NCI-H1092 (cell line): ENCODE results near the gene TMEM258.
A peak's percentile ranks its signal among the peaks of the same experiment; 100 is the strongest.

Source experiments
- DNase-seq: peaks from one replicate; lab custom pipeline; 2025; lab: John Stamatoyannopoulos, UW

Gene TMEM258

GRCh38 chr11:61795459-61795858 lies 3.1 kb upstream of the TMEM258 start:
- DNase-seq = no peak

- no peak for DNase-seq
Measured at GRCh38 chr11:61794579-61794978, 2.2 kb upstream of the TMEM258 start.

- no peak for DNase-seq
Measured at GRCh38 chr11:61793829-61794204, 1.4 kb upstream of the TMEM258 start.

DNA sequence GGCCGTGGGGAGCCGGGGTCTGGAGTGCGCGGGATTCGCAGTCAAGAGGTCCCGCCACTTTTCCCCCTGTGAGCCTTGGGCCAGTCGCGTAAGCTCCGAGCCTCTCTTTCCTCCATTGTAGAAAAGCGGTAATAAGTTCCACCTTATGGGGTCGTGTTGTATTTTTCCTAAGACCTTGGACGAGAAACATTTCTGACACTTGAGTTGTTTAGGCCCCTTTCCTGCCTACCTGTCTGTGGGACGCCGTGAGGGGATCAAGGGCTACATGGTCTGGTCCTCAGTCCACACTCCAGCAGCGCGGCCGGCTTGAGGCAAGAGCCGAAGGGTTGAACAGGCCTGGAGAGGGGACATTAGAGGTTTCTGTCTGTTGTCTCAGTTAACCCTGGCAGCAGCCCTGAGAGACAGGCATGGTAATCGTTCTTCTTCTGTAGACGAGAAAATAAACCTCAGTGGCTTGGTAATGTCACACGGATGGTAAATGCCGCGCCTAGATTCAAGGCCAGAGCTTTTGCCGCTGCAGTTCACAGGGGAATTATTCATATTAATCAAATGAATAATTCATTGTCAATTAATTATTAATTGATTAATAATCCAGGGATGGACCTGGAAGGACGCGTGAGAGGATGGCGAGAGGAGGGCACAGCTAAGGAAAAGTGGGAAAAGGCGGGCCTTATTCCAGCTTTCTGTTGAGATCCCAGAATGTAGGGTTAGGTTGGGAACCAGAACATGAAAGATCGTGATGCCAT lies 857 bp upstream of the TMEM258 start:
- no peak for DNase-seq

DNA sequence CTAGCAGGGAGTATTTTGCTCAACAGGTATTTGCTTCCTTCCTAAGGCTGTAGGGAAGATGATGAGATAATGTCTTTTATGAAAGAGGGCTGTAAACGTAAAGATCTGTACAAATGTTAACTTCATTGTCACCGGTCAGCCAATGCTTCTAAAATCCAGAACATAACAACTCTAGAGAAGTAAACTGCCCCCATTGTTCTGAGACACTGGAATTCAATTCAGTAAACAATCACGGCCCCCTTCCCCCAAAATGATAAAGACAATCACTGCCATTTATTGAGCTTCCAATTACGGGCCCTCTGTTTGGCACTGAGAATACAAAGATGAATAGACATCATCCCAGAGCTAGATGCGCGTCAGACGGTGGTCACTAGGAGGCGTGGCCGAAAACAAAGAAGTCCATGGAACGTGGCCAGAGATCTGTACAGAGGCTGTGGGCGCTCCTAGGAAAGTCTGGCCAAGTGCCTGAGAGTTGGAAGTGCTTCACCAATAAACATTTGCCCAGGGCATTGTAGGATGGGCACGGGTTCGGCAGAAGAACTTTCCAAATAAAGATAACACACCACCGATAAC lies 576 bp downstream of the TMEM258 start:
- peak; percentile 79 for DNase-seq

DNA sequence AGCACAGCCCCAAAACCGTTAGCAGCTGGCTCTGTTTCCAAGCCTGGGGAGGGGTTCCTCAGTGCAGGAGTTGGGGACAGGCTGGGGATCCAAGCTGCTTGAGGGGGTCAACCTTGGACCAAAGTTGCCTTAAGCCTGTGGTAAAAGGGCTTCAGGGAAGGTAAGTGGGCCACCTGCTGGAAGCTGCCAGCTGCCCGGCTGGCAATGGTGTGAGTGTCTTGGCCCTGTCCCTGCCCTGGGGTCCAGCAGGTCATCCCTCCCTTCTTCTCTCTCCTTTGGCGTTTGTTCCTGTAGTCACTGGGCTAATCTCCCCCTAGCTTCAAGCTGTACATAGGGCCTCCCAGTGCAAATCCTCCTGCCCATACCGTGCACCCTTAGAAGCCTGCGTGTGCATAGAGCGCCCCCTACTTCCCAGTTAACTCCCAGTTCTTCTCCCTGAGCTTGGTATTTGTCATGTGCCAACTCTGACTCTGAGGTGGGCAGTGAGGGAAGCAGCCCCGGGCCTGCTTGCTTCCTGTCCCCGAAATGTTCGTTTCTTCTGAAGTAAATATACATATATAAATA lies 4.4 kb downstream of the TMEM258 start:
- no peak for DNase-seq

DNA sequence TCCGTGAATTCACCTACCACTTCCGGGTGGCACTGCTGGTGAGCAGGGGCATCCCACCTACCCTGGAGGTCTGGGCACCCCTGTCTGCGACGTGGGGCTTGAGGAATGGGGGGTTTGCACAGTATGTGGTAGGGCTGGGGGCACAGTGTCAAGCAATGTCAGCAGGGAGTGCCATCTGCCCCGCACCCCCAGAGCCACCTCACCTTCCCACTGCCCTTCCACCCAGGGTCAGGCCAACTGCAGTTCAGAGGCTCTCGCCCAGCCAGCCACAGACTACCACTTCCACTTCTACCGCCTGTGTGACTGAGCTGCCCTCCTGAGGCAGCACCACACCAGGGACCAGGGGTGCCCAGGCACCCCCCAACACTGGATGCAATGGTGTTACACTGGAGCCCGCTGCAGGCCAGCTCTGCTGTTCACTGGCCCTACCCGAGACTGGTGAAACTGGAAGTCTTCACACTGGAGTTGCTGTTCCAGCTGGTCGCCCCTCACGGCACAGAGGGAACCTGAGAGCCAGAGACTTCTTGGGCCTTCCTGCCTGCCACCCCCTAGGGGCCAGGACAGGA lies 6.5 kb downstream of the TMEM258 start:
- DNase-seq = no peak

DNA sequence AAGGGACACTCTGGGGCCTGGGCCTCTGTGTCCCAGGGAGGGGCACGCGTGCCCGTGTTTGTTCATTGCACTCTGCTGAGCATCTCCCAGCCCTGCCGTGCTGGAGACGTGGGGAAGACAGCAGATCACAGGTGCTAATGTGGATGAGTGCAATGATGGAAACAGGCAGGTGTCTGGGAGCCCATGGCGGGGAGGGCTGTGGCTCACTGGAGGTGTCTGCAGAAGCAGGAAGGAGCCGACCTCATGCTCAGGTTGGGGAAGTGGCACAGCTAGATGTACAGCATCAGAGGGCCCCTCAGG lies 7.9 kb downstream of the TMEM258 start:
- DNase-seq = no peak

GRCh38 chr11:61783717-61784505 lies 8.5 kb downstream of the TMEM258 start:
- DNase-seq = no peak

DNA sequence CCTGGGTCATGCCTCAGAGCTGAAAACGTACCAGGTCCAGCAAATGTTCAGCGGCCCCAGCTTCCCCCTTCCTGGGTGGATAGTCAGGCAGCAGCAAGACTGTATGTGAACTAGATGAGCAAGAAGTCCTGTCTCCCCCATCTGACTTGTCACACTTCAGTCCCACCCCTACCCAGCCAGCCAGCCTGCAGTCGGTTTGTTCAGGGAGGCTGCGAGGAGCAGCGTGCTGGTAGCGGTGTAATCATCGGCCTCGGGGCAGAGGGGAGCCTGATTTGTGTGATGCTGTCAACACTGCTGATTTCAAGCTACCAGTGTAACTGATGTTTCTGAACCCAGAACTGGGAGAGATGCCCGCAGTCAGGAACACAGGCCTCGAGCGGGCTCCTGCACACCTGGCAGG lies 9.6 kb downstream of the TMEM258 start:
- no peak for DNase-seq

DNA sequence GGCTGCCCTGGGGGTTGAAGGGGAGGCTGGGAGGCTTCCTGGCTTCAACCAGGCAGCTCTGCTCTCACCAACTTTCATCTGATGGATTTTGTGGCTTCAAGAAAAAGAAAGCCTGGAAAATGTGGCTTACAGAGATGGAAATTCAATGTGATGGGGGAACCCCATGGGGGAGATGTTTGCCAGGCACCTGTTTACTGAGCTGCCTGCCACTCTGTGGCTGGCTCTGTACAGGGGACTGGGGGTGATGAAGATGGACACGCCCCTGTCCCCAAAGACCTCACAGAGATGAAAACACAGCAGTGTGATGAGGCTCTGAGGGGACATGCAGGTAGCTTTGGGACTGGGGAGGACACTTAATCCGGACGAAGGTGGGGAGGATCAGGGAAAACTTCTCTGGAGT lies 10.1 kb downstream of the TMEM258 start:
- DNase-seq = no peak

GRCh38 chr11:61781585-61781984 lies 10.8 kb downstream of the TMEM258 start:
- DNase-seq = no peak

DNA sequence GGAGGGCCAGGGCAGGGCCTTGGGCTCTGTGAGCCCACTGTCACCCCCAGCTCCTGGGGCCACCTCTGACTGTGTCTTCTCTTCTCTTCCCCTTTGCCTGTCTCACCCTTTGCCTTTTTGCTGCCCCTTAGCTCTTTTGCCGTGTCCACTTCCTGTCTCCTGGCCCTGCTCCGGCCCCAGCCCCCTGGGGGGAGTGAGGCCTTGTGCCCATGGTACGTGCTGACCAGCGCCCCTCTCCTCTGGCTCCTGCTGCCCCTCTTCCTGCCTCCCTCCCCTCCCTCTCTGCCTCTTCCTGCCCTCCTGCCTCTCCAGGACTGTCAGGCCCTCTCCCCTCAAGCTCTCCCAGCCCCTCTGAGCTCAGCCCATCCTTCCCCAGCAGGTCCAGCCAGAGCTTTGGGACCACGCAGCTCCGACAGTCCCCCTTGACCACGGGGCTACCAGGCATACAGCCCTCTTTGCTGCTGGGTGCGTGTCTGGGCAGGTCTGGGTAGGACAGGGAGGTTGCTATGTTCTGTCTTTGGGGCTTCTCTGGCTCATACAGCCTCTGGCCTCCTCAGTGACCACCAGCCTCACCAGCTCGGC lies 11.7 kb downstream of the TMEM258 start:
- no peak for DNase-seq

- DNase-seq = no peak
Measured at GRCh38 chr11:61779666-61780525, 12.5 kb downstream of the TMEM258 start.

- no peak for DNase-seq
Measured at GRCh38 chr11:61778920-61779650, 13.3 kb downstream of the TMEM258 start.

GRCh38 chr11:61778357-61778886 lies 14.0 kb downstream of the TMEM258 start:
- no peak for DNase-seq

GRCh38 chr11:61777234-61778090 lies 14.9 kb downstream of the TMEM258 start:
- no peak for DNase-seq

DNA sequence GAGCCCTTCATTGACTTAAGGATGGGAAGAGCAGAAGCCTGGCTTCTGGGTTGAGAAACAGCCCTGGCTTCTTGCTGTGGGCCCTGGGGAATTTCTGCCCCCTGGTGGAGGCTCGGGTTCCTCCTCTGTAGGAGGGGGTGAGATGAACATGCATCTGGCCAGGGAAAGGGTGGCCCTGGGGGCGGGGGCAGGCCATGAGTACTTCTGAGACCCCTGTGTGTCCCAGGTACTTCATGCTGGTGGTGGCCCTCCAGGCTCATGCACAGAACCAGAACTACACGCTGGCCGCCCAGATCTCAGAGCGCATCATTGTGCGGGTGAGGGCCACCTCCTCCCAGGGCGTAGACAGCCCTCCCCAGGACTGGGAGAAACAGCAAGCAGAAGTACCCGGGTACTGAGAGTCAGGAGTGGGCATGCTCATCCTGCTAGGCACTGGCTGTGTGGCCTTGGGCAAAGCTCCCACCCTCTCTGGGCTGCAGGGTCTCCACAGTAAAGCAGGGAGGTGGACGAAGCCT lies 15.8 kb downstream of the TMEM258 start:
- peak; percentile 16 for DNase-seq
